Vagina (tissue), 2 donors: ENCODE data around the gene LINC01488.

Source experiments
- POLR2AphosphoS5 ChIP-seq, 2 donors: sonication (generic); formaldehyde crosslinking; IDR thresholded peaks; one replicate each; pipeline ENCODE4 v1.9.0; 2017; ENCODE audit warnings: antibody characterized with exemption in 2 of 2, mild to moderate bottlenecking in 2 of 2, low read depth in 1 of 2; ENCODE audit not compliant: insufficient read depth in 1 of 2
- TF ChIP-seq, protein P1 (sequence below), 3 experiments: fragments of 450-650 bp in 2 of 3; fragments of 200-600 bp in 1 of 3; sonication (generic) in 1 of 3; IDR thresholded peaks; one replicate each; pipeline ENCODE4 v1.5.1; 2017 to 2019; ENCODE audit warnings: antibody characterized with exemption in 3 of 3, mild to moderate bottlenecking in 2 of 3, moderate library complexity in 2 of 3

GRCh38 chr11:69474736-69475135 is 6.7 kb upstream of the LINC01488 start:
- TF ChIP-seq, protein P1, sequence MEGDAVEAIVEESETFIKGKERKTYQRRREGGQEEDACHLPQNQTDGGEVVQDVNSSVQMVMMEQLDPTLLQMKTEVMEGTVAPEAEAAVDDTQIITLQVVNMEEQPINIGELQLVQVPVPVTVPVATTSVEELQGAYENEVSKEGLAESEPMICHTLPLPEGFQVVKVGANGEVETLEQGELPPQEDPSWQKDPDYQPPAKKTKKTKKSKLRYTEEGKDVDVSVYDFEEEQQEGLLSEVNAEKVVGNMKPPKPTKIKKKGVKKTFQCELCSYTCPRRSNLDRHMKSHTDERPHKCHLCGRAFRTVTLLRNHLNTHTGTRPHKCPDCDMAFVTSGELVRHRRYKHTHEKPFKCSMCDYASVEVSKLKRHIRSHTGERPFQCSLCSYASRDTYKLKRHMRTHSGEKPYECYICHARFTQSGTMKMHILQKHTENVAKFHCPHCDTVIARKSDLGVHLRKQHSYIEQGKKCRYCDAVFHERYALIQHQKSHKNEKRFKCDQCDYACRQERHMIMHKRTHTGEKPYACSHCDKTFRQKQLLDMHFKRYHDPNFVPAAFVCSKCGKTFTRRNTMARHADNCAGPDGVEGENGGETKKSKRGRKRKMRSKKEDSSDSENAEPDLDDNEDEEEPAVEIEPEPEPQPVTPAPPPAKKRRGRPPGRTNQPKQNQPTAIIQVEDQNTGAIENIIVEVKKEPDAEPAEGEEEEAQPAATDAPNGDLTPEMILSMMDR (IDR thresholded peaks at IDR 0.05) = no peak
- TF ChIP-seq POLR2AphosphoS5 (IDR thresholded peaks at IDR 0.05; ENCODE audit: insufficient read depth in 1 of 2, low read depth in 1 of 2) = no peak
